Left cardiac atrium (tissue), 4 donors: ENCODE data around the gene HOXD10. TPM values are rescaled to one million over a fixed set of nuclear protein-coding genes. Genes with fewer than 3 reads are reported as not detected.
A peak's percentile ranks its signal among the peaks of the same experiment; 100 is the strongest.

Source experiments
- ATAC-seq, 2 donors: fragments of 200-7000 bp; cut with Tn5 transposase; one replicate each; pipeline ENCODE4 v1.9.1; 2020; ENCODE audit warnings: mild to moderate bottlenecking in 2 of 2, moderate library complexity in 2 of 2
- DNase-seq: peaks from one replicate; pipeline ENCODE4 v3.0.0-alpha.2; 2020
- intact Hi-C, 2 donors: fragments of 100-400 bp; cut with DNase I; formaldehyde crosslinking; loops; one replicate each; pipeline versions ENCODE4 v1.14.1 to v1.15.1; 2022 to 2023
- total RNA-seq, 2 donors: library from RNA; stranded (reverse); fragmentation: NEBNext Ultra II Directional; extraction: Animal tissue kit (Norgen Biotek cat#: 25700); gene quantifications; one replicate each; pipeline ENCODE4 v1.2.1, GENCODE V29; 2021
- donor health status: DM: no; HTN: yes; CAD: no.
- donor health status: DM: no; HTN: yes; CAD: no; lungs with severe emphysema.
- donor health status: DM: yes; HTN: yes; CAD: no.
- donor health status: Dilated cardiomyopathy.

The HOXD10 gene
- total RNA-seq, 2 donors from 2014 or later: not detected

DNA sequence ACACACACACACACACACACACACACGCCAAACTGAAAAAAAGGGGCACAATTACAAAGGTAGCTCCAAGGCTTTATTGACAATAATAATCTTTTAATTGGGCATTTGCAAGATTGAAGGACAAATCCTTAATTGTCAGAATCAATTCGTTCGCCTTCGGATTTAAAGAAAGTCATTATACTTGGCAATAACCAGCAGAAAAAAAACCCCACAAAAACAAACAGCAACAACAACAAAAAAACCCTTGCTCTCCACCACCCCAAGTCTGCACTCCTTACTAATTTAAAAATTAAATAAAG, 11.1 kb downstream of the HOXD10 start:
- DNase-seq (no peak), ATAC-seq (no peak)
- intact Hi-C loops: loop anchor here (1.0 to 10.0 kb wide), 6 partner anchors 510 to 1020 kb away; no protein-coding TSS in a partner anchor

DNA sequence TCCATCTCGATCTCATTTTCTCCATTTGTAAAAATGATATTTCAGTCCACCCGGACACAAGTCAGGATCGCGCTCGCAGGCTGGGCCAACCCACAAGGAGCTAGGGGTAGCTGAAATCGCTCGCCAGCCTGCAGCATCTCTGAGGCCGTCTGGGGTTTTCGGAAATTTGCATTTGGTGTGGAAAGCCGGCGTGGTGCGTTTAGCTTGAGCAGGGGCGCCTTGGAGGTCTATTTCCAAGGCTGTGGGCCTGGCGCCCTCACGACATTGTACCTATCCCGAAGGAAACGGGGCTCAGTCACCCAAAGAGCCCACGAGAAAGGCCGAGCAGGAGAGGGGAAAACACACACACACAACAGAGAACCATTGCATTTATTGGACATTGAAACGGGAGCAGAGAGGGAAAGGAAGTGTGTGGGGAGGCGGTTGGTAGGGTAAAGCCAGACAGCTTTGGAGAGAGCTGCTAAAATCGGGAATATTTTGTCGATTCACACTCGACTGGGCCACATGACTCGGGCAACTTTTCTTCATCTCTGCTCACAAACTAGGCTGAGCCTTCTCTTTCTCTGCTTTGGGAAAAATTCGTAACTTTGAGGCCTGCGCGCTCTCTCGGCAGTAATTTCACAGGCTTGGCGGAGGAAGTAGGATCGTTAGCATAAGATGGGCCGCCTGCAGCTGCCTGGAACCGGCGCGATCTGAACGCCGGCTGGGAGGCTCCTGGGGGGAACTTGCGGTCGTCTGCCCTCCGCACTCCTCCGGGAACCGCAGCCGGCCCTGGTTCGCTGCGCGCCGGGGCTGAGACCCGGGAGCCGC, 11.8 kb downstream of the HOXD10 start:
- ATAC-seq (no peak), DNase-seq (no peak)
- intact Hi-C loops: loop anchor here (2.0 to 10.0 kb wide), 5 partner anchors 509 to 1019 kb away; no protein-coding TSS in a partner anchor

DNA sequence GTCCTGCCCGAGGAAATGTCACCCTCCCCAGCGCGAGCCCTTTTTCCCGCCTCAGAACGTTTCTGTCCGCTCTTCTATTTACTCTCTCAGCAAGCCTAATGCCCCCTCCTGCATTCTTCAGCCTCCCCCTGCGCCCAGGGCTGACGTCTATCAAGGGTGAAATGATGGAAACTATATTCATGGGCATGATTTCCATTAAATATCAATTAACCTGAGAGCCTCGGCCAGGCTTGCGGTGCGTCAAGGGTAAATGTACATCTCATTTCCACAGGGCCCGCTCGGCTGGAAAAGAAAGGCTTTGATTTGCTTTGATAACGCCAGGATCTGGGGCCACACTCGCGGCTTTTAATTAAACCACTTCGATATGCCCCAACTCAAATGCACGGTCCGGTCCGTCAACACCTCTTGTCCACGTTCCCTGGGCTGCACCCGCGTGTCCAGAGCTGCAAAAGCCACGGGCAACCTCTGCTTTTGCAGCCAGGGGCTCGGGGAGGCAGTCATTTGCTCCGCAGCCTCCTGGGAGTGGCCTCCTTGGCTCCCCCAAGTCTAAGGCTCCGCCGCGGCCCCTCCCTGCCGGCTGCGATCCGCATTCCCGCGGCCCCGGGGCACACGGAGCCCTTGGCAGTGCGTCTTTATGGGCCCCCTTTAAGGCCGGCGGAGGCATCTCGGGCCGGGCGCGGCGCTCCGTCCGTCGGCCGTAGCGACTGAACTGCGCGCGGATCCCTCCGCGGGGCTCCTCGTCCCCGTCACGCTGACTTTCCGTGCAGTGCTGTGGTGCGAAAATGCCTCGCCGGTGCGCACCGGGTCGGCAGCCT, 12.6 kb downstream of the HOXD10 start, which contains the start of gene HOXD8:
Gene HOXD8, plus strand, starts transcription at position 724 of the 815 bp plus-strand sequence. CDS start 662 bp downstream, outside the sequence.
- ATAC-seq (peak; percentile 36 to 48), DNase-seq (no peak)
- intact Hi-C loops: loop anchor here (2.0 to 10.0 kb wide), 5 partner anchors 508 to 1018 kb away; no protein-coding TSS in a partner anchor

DNA sequence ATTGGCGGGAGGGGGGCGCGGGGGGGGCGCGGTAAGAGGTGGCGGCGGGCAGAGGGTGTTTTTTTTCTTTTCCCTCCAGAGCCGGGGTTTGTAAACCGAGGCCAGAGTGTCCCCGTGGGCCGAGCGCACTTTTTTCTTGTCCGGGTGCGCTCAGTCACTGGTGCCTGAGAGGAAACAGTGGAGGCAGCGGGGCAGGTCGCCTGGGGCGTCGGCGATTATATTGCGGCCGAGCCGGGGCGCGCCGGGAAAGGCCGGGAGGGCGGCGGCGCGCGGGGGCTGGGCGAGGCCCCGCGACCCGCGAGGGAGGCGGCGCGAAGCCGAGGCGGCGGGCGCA, 13.2 kb downstream of the HOXD10 start:
- ATAC-seq (peak; percentile 20 to 34), DNase-seq (no peak)
- intact Hi-C loops: loop anchor here (2.0 to 10.0 kb wide), 5 partner anchors 508 to 1018 kb away; no protein-coding TSS in a partner anchor

DNA sequence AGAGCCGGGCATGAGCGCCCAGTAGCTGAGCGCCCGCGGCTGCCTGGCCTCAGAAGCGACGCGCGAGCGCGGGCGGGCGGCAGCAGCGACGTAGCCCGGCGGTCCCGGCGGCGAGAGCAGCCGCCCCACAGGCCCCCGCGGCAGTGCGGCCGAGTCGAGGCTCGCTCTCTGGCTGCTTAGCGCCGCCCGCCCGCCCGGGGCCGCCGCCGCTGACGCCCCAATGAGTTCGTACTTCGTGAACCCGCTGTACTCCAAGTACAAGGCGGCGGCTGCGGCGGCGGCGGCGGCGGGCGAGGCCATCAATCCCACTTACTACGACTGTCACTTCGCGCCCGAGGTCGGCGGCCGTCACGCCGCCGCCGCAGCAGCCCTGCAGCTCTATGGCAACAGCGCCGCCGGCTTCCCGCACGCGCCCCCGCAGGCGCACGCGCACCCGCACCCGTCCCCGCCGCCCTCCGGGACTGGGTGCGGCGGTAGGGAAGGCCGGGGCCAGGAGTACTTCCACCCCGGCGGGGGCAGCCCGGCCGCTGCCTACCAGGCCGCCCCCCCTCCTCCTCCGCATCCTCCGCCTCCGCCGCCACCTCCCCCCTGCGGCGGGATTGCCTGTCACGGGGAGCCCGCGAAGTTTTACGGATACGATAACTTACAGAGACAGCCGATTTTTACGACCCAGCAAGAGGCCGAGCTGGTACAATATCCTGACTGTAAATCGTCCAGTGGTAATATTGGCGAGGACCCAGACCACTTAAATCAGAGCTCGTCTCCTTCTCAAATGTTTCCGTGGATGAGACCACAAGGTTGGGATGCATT, 13.8 kb downstream of the HOXD10 start:
- DNase-seq: no peak
- intact Hi-C loops: no loop called here
- ATAC-seq: peak; percentile 39 to 42

DNA sequence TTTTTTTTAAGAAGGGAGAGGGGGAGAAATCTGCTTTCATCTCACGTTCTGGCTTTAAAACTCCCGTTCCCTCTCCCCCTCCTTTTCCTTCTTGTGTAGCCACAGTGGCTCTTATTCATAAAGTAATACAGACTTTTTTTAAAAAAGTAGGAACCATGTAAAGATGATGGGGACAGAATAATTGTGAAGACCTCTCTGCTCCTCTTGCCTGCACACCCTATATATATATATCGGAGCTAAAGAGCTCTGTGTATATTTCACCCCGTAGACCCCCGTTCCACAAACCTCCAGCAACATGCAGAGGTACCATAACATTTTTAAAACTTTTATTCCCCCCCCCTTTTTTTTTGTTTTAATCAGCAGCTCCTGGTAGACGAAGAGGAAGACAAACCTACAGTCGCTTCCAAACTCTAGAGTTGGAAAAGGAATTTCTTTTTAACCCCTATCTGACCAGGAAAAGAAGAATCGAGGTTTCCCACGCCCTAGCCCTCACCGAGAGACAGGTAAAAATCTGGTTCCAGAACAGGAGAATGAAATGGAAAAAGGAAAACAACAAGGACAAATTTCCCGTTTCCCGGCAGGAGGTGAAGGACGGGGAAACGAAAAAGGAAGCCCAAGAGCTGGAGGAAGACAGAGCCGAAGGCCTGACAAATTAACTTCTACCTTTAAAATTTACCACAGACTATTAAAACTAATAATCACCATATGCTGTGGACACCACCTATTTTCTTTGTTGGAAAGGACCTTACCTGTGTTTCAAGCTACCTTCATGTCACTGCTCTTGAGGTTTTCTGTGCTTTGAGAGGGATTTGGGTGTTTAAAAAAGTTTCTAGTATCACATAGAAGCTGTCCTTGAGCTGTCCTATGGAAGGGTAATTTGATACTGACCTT, 14.6 kb downstream of the HOXD10 start:
- ATAC-seq (no peak), DNase-seq (no peak)
- intact Hi-C loops: no loop called here

DNA sequence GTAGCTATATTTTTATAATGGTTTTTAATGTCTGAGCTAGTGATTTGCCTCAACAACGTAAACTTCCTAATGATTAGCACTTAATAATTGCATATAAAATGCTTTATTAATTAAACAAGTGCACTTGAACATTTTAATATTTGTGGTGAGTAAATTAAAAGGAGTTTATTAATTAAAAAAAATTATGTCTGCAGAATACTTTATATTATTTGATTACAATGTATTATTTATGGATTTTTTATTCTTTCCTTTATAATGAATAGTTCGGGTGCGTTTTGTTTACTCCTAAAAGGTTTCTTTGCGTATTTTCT, 15.2 kb downstream of the HOXD10 start:
- no peak for DNase-seq
- intact Hi-C loops: no loop called here
- no peak for ATAC-seq

DNA sequence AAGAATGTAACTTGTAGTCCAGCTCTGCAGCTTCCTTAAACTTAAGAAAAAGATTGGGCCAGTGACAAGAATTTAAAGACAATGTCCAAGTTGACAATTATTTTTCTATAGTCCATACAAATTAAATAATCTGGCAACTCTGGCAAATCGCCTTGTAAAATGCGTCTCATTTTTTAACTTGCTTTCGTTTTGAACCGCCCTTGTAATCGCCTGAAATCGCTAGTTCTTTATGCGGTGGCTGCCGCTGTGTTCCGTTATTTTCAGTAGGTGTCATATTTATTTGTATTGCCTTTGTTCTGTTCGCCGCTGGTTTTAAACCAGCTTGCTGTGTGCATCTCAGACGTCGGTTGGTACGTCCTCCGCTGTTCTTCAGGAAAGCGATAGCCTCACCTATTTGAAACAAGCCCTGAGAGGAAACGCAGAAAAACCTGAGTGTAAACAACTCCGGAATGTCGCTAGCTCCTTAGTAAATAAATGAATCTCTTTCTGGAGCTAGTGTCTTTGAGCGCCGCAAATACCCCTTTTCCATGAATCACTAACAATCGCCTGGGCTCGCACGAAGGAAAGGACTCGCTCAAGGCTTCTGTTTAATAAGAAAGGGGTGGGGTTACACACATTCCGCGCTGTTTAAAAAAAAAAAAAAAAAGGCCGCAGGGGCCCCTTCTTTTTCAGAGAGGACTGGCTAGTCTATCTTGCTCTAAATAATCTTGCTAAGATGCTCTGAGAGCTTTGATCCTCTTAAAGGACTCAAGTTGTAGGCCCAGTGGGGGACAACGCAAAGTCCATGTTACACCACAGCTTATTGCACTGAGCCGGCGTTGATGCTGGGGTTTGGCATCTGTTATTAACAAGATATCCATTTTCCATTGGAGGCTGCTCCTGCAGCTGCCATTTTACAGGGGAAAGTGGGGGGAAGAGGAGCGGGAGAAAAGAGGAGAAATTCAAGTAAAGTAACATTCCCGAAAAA, 15.9 kb downstream of the HOXD10 start:
- intact Hi-C loops: no loop called here

DNA sequence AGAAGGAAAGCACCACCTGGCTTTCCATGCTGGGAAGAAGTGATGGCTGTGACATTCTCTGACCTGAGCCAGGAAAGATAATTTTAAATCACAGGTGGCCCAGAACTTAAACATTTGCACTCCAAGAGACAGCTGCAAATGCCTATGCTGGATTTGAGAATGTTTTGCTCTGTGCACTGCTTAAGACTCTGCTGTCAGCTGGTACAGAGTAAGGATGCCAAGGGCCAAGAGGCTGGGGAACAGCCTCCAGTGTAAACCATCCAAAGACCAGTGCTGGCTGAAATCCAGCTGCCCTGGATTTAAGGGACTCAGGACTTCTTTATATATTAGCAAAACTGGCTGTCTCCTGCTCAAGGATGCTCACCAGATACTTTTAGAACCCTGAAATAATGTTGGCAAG, 16.8 kb downstream of the HOXD10 start:
- intact Hi-C loops: no loop called here
- DNase-seq: no peak
- ATAC-seq: no peak

More for the DNA sequence above, 15.9 kb downstream of the HOXD10 start:
- DNase-seq (no peak), ATAC-seq (no peak)

DNA sequence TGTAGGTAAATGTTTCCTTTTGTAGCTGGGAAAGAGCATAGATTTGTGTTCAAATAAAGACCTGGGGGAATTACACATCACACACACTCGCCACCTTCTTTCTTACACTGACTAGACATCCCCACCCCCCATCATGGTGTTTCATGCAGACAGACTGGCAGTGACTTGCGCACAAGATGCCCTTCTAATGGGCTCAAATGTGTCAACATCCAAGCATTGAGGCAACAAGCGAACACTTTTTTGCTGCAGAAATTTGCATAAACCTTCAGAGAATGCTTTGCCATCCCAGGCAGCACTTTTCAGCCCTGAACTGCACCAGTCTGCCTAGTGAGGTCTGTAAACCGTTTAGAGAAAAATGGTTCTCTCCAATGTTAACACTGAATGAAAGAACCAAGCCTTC, 17.5 kb downstream of the HOXD10 start:
- ATAC-seq: no peak
- intact Hi-C loops: no loop called here
- DNase-seq: no peak

DNA sequence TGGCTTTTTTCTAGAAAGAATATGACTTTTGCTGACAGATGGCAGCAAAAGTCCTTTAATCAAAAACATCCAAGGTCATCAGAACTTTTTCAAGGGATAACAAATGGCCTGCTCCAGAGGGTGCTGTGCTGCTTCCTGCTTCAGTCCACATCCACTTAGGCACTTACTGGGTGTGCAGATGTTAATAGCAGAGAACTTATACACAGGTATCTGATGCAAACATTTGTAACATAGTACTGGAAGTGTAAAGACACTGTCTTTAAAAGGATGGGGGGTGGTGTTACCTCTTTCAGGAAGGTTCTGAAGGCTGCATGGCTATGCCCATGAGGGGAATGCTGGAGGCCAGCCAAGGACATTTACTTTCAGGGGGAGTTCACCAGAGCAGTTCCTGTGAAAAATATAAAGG, 18.5 kb downstream of the HOXD10 start:
- ATAC-seq (no peak), DNase-seq (no peak)
- intact Hi-C loops: no loop called here

DNA sequence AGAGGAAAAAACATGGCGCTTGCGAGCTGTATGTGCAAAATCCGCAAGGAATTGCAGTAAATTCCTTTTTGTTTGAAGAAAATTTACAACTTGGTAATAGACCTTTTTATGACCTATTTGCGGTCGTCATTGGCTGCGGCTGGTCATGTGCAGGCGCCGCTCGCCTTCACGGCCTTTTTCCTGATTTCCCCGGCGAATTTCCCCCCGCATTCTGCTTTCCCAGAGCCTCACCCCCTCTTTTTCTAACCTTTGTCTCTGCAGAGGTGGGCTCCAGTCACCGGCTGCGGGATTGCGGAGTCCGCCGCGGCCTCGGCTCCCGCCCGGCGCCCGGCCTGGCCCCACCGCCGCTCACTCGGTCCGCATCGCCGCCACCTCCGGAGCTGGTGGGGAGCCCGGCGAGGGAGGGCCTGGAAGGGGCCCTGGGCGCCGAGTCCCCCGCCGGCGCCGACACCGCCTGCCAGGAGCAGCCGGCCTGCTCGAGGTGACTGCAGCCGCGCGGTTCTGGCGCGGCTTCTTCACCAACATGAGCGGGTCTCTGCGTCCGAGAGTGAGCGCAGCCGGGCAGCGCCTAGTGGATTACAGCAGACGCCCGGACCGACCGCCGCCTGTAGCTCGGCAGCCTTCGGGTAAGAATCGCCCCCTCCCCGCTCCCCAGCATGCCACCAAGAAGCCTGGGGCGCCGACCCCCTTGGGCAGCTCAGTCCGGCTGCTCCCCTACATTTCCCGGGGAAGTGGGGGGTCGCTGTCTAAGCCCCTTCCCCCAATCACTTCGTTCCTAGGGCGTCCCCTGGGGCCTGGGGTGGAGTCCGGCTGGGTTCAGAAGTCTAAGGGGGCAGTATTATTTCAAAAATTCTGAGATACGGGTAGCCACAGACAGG, 20.0 kb downstream of the HOXD10 start:
- no peak for DNase-seq
- intact Hi-C loops: no loop called here
- ATAC-seq: peak; percentile 23 to 38

DNA sequence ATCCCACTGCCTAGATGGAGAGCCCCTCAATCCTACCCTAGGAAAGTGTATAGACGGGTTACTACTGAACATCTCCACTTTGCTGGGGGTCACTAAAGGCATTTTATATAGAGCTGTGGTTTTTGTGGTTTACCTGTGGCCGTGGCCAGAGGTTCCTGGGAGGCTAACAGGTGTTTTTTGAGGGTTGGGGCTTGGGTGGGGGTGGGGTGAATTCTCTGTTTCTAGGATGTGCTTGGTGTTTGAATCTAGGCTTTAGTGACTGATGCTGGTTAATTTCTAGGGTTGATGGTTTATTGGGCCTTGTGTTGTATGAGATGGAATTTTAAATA, 20.6 kb downstream of the HOXD10 start:
- no peak for ATAC-seq
- intact Hi-C loops: no loop called here
- DNase-seq: no peak

DNA sequence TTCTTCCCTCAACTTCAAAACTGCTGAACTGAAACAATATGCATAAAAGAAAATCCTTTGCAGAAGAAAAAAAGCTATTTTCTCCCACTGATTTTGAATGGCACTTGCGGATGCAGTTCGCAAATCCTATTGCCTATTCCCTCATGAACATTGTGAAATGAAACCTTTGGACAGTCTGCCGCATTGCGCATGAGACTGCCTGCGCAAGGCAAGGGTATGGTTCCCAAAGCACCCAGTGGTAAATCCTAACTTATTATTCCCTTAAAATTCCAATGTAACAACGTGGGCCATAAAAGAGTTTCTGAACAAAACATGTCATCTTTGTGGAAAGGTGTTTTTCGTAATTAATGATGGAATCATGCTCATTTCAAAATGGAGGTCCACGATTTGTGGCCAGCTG, 21.3 kb downstream of the HOXD10 start:
- ATAC-seq: no peak
- intact Hi-C loops: loop anchor here in 1 of 2 donors (2.0 kb wide), 1 partner anchor 319 kb away; no protein-coding TSS in a partner anchor
- DNase-seq: no peak

DNA sequence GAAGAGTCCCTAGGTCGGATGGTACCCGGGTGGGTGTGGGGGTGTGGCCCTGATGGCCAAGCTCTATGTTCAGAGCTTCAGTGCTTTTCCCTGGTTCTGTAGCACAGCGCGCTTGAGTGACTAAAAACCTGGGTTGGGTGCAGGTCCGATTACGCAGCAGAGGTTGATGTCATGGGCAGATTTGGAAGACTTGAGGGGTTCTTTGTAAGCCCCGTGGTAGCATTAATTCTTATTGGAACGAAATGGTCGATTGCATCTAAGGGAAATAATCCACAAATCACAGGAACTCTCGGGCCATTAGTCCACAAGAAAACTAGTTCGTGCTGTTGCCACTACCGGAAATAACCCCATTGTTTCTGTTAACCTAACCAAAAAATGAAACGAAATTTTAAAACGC, 21.9 kb downstream of the HOXD10 start:
- ATAC-seq (no peak), DNase-seq (no peak)
- intact Hi-C loops: loop anchor here in 1 of 2 donors (2.0 kb wide), 1 partner anchor 318 kb away; no protein-coding TSS in a partner anchor

DNA sequence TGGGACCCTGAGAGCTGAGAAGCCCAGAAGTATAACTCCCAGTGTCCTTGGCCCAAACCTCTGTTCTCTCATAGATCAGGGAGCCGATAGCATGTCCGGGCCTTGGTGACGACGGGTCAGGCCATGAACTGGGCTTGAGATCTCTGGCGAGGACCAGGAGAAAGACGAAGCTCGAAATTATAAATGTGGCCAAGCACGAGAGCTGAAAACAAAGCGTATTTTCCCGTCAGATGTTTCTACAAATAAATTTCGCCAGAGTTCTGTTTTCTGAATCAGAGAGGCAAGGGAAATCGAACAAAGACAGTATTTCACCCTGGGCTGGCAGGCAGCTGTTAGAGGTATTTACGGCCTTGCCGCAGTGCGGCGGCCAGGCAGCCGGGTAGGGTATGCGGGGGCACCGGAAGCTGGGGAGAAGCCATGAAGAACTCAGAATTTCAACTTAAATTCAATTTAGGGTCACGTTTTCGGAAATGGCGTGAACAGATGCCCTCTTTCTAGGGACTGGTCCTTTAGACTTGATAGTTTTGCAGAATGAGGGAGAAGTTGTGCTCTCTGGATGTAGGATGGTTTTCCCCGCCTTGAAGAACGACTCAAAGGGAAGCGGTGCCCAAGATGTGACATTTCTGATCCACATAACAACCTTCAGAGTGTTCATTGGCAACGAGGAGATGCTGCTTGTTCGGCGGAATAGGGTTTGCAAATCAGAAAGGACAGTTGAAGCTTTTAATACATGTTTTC, 22.5 kb downstream of the HOXD10 start:
- ATAC-seq: no peak
- intact Hi-C loops: loop anchor here in 1 of 2 donors (2.0 kb wide), 1 partner anchor 318 kb away; no protein-coding TSS in a partner anchor

More for the DNA sequence above, 22.5 kb downstream of the HOXD10 start:
- DNase-seq: no peak
